ENCODE measurements around the gene PLGRKT. TPM values are rescaled to one million over a fixed set of nuclear protein-coding genes. Genes with fewer than 3 reads are reported as not detected.
A peak's percentile ranks its signal among the peaks of the same experiment; 100 is the strongest.
"Not testable (repeated sequence)": the region's sequence is repeated elsewhere in the genome, so short reads cannot be mapped to it uniquely, and the experiment has no call there.

PLGRKT gene, protein sequence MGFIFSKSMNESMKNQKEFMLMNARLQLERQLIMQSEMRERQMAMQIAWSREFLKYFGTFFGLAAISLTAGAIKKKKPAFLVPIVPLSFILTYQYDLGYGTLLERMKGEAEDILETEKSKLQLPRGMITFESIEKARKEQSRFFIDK
- total RNA-seq: 53.0 and 54.4 TPM in 2 replicates

DNA sequence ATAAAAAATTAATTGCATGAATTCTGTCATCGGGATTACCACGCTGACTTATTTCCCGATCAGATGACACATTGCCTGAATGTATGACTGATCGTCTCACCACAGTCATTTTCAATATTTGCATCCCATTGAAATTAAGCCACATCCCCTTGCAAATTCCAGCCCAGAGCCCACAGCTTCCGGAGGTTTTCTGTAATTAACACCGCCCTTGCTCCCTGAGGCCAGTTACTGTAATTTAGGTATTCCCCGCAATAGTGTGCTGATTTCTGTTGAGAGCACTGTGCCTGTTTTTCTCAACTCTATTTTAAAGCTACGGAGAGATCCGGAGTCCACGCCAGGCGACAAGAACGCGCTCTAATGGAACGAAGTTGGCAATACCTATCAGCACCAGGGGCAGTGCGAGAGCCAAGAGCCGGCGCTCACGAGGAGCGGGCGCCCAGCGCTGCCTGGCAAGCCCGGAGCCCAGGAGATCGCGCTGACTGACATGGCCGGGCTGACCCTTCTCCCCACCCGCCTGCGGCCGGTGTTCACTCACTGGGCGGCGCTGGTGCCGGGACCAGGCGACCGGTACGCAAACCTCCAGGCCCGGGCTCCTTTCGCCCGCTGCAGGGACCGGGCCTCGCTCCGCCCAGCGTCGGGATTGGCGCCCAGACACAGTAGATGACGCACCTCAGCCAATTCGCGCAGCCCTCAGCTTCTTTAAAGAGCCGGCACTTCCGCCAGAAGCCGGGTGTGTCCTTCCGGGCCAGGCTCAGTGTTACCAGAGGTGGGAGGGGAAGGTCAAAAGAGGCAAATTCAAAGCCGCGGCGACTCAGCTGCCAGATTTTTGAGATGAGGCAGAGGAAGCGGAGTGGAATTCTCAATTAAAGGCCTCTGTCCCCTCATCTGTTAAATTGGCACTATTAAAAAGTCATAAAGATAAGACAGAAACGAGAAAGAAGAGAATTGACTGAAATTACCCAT is at the start of gene PLGRKT:
TSS of gene PLGRKT (minus strand) at position 672 of the 963 bp plus-strand sequence. CDS start 5,948 bp downstream, outside the sequence.
- peak; percentile 97 for DNase-seq
- Mint-ChIP-seq H3K27me3 (no peaks in the 10 kb centered on the region), H3K27ac (peak within 1 kb of the TSS; percentile 97), H3K4me3 (peak within 1 kb of the TSS; percentile 93), H3K9me3 (peaks cover 6% of the 10 kb centered on the region), H3K36me3 (ENCODE audit: low read depth) (peaks cover 37% of the 10 kb centered on the region), H3K4me1 (peaks cover 52% of the 10 kb centered on the region)
- intact Hi-C loops (cut with micrococcal nuclease): loop anchor here (1.0 to 10.0 kb wide), 11 partner anchors 13 to 760 kb away; partner anchors contain the start of genes CD274, CDC37L1 and JAK2

DNA sequence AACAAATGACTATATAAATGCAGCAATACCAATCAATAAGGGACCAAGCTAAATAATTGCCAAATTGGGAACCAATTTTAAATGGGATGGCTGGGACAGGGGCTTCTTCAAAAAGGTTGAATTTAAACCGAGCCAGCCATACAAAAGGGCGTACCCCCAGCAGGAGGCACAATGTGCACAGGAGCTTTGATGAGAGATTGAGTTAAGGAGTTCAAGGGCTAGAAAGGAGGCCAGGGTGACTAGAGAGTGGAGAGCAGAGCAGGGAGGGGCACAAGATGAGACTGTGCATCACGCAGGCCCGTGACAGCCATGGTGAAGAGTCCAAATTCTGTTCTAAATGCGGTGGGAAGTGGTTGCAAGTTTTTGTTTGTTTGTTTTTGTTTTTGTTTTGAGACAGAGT is 49.3 kb upstream of the PLGRKT start:
- Mint-ChIP-seq H3K27me3 (no peaks in the 10 kb centered on the region), H3K4me1 (no peaks in the 10 kb centered on the region), H3K4me3 (no peak overlapping the region), H3K9me3 (no peaks in the 10 kb centered on the region), H3K36me3 (ENCODE audit: low read depth) (no peaks in the 10 kb centered on the region), H3K27ac (no peak overlapping the region)
- DNase-seq: no peak
- intact Hi-C loops (cut with micrococcal nuclease): no loop called here

DNA sequence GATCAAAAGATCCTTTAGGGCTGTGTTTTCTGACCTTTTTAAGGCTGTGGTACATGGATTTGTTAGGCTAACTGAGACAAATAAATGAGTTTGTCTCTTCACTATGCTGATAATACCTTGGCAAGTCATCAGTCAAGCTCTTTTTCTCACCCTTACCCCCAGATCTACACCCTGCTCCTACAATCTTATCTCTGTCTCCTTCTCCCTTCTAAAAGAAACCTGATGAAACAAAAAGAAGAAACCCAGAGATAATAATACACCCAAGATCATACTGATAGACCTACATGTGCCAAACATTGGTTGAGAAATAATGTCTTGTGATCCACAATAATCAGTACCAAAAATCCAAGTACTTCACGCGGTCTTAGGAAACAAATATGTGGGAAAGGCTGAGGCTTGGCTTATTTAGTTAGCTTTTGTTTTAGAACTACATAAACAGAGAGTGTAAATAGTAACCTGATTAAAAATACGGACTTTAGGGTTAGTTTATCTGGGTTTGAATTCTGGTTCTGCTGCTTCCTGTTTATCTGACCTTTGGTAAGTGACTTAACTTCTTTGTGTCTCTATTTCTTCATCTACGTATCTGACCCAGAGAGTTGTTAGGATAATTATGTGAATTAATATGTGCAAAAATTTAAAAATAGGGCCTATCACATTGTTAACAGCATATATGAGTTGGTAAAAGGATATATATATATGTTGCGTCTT is 47.8 kb upstream of the PLGRKT start:
- Mint-ChIP-seq H3K36me3 (ENCODE audit: low read depth) (no peaks in the 10 kb centered on the region), H3K4me3 (no peak overlapping the region), H3K27ac (no peak overlapping the region), H3K4me1 (peaks cover under 1% of the 10 kb centered on the region), H3K9me3 (peaks cover under 1% of the 10 kb centered on the region), H3K27me3 (no peaks in the 10 kb centered on the region)
- intact Hi-C loops (cut with micrococcal nuclease): no loop called here
- no peak for DNase-seq

DNA sequence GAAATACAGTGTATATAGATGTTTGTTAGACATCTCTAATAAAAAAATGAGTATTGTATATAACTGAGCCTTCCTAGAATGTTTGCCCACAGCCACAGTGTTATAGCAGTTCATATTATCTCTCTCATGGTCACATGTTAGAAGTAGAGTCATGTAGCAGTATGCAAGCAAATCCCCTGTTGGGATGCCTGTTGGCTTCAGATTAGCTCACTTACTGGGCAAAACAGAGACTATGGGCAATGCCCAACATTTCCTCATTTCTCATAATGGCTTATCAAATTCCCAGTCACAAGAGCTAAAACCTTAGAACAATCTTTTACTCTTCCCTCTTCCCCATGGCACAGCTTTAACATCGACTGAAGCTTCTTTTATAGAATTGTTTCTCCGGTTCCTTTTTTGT is 45.6 kb upstream of the PLGRKT start:
- Mint-ChIP-seq H3K4me3 (no peak overlapping the region), H3K9me3 (peaks cover 7% of the 10 kb centered on the region), H3K27ac (no peak overlapping the region), H3K36me3 (ENCODE audit: low read depth) (no peaks in the 10 kb centered on the region), H3K4me1 (peaks cover 7% of the 10 kb centered on the region), H3K27me3 (no peaks in the 10 kb centered on the region)
- no peak for DNase-seq
- intact Hi-C loops (cut with micrococcal nuclease): no loop called here

DNA sequence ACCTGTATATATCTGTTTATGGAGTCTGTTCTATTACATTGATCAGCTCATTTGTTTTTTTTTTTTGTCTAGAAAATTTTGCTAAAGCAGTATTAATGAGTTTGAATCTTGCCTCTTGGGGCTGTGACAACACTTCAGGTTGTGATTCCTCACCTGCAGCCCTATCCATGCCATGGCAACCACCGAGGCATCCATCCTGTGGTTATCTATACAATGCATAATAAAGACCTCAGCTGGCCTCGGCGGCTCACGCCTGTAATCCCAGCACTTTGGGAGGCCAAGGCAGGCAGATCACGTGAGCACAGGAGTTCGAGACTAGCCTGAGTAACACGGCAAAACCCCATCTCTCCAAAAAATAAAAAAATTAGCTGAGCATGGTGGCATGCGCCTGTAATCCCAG is 44.5 kb upstream of the PLGRKT start:
- H3K27me3 Mint-ChIP-seq: no peaks in the 10 kb centered on the region
- intact Hi-C loops (cut with micrococcal nuclease): no loop called here
- DNase-seq: no peak

DNA sequence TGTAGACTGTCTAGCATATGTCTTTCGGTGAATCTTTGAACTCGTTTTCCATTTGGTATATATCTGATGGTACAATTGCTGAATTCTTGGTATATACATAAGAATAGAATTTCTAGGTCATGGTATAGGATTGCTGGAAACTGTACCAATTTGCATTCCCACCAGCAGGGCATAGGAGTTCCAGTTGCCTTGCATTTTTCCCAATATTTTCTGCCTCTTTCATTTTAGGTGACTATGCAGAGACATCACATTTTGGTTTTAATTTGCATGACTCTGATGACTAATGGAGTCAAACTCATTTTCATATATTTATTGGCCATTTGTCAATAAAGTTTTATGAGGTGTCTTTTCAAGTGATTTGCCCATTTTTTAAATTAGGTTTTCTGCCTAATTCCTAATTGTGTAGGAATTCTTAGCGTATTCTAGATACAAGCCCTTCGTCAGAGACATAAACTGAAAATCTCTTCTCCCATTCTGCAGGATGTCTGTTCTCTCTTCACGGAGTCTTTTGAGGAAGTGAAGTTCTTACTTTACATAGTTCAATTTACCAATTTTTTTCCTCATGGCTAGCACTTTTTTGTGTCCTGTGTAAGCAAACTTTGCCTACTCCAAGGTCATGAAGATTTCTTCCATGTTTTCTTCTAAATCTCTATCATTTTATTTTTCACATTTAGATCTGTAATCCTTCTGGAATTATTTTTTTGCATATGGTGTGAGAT is 43.8 kb upstream of the PLGRKT start:
- Mint-ChIP-seq H3K27me3 (no peaks in the 10 kb centered on the region), H3K9me3 (peaks cover 7% of the 10 kb centered on the region), H3K4me3 (no peak overlapping the region), H3K4me1 (peaks cover 9% of the 10 kb centered on the region), H3K27ac (no peak overlapping the region), H3K36me3 (ENCODE audit: low read depth) (no peaks in the 10 kb centered on the region)
- intact Hi-C loops (cut with micrococcal nuclease): no loop called here
- no peak for DNase-seq

More for the DNA sequence above, 44.5 kb upstream of the PLGRKT start:
- peaks cover 9% of the 10 kb centered on the region for H3K4me1 Mint-ChIP-seq
- peaks cover 7% of the 10 kb centered on the region for H3K9me3 Mint-ChIP-seq
- H3K36me3 Mint-ChIP-seq (ENCODE audit: low read depth): no peaks in the 10 kb centered on the region
- H3K4me3 Mint-ChIP-seq: no peak overlapping the region
- H3K27ac Mint-ChIP-seq: no peak overlapping the region

DNA sequence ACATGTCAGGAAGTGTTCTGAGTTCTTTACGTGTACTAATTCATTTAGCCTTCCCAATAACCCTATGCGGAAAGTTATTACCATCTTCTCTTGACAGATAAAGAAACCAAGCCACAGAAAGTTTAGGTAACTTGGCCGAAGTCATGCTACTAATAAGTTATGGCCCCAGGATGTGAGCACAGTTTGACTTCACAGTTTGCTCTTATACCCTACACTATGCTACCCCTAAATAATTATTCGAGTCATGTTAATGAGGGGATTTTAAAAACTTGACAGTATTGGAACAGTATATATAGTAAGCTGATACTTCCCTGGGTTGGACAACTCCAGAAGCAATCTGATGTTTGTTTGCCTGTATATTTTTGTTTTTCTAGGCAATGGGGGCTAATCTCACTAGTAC is 43.2 kb upstream of the PLGRKT start:
- Mint-ChIP-seq H3K4me1 (peaks cover 9% of the 10 kb centered on the region), H3K4me3 (no peak overlapping the region), H3K27me3 (no peaks in the 10 kb centered on the region), H3K27ac (no peak overlapping the region), H3K36me3 (ENCODE audit: low read depth) (no peaks in the 10 kb centered on the region), H3K9me3 (peaks cover 7% of the 10 kb centered on the region)
- intact Hi-C loops (cut with micrococcal nuclease): no loop called here
- no peak for DNase-seq

DNA sequence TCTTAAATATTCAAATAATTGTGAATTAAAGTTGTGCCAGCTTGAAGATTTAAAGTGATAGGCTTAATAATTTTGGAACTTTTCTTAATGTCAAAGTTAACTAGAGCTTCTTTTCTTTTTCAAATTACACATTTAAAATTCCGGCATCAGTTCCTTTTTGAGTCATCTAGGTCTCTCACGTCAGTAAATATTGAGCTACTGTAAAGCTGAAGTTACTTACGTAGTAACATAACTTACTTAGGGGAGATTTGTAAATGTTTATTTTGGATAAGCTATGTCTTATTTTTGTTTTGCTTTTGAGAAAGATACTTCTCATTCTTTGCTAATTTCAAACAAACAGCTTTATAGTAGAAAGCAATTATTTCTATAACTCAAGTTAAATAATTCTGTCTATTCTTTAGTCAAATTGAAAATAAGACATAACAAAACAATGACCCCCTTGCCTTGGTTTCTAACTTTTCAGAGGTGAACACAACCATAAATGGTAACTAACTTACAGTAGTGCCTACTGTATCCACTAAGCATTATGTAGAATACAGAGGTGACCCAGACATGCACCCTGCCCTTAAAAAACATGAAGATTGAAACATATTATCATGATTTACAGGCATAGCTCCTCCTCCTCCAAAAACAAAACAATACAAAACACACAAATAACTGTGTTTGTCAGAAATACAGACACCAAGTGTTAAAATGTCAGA is 42.4 kb upstream of the PLGRKT start:
- DNase-seq: no peak
- intact Hi-C loops (cut with micrococcal nuclease): no loop called here
- H3K4me3 Mint-ChIP-seq: no peak overlapping the region
- H3K4me1 Mint-ChIP-seq: peaks cover 10% of the 10 kb centered on the region
- H3K36me3 Mint-ChIP-seq (ENCODE audit: low read depth): peaks cover 5% of the 10 kb centered on the region
- no peaks in the 10 kb centered on the region for H3K27me3 Mint-ChIP-seq
- peaks cover 11% of the 10 kb centered on the region for H3K9me3 Mint-ChIP-seq
- no peak overlapping the region for H3K27ac Mint-ChIP-seq

DNA sequence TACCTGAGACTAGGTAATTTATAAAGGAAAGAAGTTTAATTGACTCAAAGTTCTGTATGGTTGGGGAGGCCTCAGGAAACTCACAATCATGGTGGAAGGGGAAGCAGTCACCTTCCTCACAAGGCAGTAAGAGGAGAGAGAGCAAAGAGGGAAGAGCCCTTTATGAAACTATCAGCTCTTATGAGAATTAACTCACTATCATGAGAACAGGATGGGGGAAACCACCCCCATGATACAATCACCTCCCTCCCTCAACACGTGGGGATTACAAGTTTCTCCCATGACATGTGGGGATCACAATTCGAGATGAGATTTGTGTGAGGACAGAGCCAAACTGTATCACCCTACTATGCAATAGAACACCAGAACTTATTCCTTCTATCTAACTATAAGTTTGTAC is 40.5 kb upstream of the PLGRKT start:
- Mint-ChIP-seq H3K9me3 (peaks cover 17% of the 10 kb centered on the region), H3K4me3 (no peak overlapping the region), H3K36me3 (ENCODE audit: low read depth) (peaks cover 11% of the 10 kb centered on the region), H3K4me1 (peaks cover 17% of the 10 kb centered on the region), H3K27ac (no peak overlapping the region), H3K27me3 (no peaks in the 10 kb centered on the region)
- DNase-seq: no peak
- intact Hi-C loops (cut with micrococcal nuclease): no loop called here

DNA sequence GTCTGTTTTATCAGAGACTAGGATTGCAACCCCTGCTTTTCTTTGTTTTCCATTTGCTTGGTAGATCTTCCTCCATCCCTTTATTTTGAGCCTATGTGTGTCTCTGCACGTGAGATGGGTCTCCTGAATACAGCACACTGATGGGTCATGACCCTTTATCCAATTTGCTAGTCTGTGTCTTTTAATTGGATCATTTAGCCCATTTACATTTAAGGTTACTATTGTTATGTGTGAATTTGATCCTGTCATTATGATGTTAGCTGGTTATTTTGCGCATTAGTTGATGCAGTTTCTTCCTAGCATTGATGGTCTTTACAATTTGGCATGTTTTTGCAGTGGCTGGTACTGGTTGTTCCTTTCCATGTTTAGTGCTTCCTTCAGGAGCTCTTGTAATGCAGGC is 37.9 kb upstream of the PLGRKT start:
- DNase-seq; H3K27ac Mint-ChIP-seq; H3K27me3 Mint-ChIP-seq; intact Hi-C loops (cut with micrococcal nuclease); H3K4me3 Mint-ChIP-seq: not testable (repeated sequence)
- Mint-ChIP-seq H3K36me3 (ENCODE audit: low read depth) (peaks cover 19% of the 10 kb centered on the region), H3K4me1 (peaks cover 20% of the 10 kb centered on the region), H3K9me3 (peaks cover 17% of the 10 kb centered on the region)

DNA sequence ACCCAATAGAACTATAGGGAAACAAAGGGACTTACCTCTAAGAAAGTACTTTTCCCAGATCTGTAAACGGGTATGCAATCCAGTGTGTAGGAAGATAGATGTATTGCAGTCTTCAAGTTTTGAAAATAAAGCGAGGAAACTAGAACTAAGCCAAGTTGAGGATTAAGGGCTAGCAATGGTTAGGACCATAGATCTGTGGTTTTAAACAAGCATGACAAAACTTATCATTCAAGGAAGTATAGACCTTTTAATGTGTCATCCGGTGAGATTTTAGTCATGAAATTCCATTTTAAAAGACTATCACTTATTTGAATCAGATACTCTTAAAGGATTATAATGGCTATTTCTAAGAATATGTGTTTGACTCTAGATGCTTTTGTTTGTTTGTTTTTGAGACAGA is 33.1 kb upstream of the PLGRKT start:
- no peak for DNase-seq
- Mint-ChIP-seq H3K4me3 (no peak overlapping the region), H3K27ac (peak overlapping the region; percentile 27), H3K27me3 (no peaks in the 10 kb centered on the region), H3K4me1 (peaks cover 23% of the 10 kb centered on the region), H3K36me3 (ENCODE audit: low read depth) (peaks cover 59% of the 10 kb centered on the region), H3K9me3 (peaks cover 10% of the 10 kb centered on the region)
- intact Hi-C loops (cut with micrococcal nuclease): no loop called here

DNA sequence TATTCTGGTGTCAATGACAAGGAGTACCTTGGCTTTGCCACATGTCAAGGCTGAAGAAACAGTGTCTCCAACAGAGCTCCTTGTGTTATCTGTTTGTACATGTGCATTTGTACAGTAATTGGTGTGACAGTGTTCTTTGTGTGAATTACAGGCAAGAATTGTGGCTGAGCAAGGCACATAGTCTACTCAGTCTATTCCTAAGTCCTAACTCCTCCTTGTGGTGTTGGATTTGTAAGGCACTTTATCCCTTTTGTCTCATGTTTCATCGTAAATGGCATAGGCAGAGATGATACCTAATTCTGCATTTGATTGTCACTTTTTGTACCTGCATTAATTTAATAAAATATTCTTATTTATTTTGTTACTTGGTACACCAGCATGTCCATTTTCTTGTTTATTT is 32.4 kb upstream of the PLGRKT start:
- Mint-ChIP-seq H3K27ac (no peak overlapping the region), H3K36me3 (ENCODE audit: low read depth) (peaks cover 61% of the 10 kb centered on the region), H3K4me1 (peaks cover 24% of the 10 kb centered on the region), H3K9me3 (peaks cover 6% of the 10 kb centered on the region), H3K27me3 (no peaks in the 10 kb centered on the region), H3K4me3 (no peak overlapping the region)
- intact Hi-C loops (cut with micrococcal nuclease): no loop called here
- no peak for DNase-seq

DNA sequence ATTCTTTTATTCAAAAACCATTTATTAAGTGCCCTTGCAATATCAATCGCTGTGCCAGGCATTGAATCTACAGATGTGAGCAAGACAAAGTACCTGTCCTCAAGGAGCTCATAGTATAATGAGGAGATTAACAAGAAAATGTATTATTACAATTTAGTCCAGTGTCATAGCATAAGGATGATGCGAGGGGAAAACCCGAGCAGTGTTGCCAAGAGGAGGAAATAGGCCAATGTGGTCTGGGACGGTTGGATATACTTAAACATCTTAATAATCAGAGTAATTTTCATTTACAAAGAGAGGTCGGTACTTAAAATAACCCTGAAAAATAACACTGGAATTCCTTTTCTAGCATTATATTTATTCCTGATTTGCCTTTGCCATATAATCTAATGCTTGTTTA is 31.1 kb upstream of the PLGRKT start:
- Mint-ChIP-seq H3K4me1 (peaks cover 20% of the 10 kb centered on the region), H3K27me3 (no peaks in the 10 kb centered on the region), H3K4me3 (no peak overlapping the region), H3K9me3 (no peaks in the 10 kb centered on the region), H3K27ac (no peak overlapping the region), H3K36me3 (ENCODE audit: low read depth) (peaks cover 70% of the 10 kb centered on the region)
- DNase-seq: no peak
- intact Hi-C loops (cut with micrococcal nuclease): no loop called here

All from activated CD4-positive, alpha-beta T cell treated with anti-CD3 and anti-CD28 coated beads, Interleukin-2, amount 10 ng/mL, durations not matched to agents 24 days and 14 days (primary cell).